ENCODE data around the gene ENPP1. TPM values are rescaled to one million over a fixed set of nuclear protein-coding genes. Genes with fewer than 3 reads are reported as not detected.

ENPP1 gene
- total and polyA plus RNA-seq, 9 of the 15 experiments (the other 6 are each of a cell fraction or from before 2014, with no cell fraction given), result 0.03 to 0.56 (median 0.14) TPM

DNA sequence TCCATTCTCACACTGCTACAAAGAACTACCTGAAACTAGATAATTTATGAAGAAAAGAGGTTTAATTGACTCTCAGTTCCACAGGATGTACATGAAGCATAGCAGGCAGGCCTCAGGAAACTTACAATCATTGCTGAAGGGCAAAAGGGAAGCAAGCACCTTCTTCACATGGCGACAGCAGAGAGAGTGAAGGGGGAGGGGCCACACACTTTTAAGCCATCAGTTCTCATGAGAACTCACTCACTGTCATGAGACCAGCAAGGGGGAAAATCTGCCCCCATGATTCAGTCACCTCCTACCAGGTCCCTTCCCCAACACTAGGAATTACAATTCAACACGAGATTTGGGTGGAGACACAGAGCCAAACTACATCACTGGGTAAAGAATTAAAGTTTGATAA, 12.5 kb upstream of the ENPP1 start:
- BruUV-seq (replicated peaks), result no TSS peak
- Histone ChIP-seq H3K9ac (ENCODE audit: insufficient read depth in 1 of 2, low read depth in 2 of 2, low read length in 2 of 2) (no peak overlapping the region), H4K20me1 (replicated peaks; ENCODE audit: control insufficient read depth, insufficient read depth, low read length) (no peaks in the 10 kb centered on the region), H3K36me3 (ENCODE audit: control insufficient read depth, insufficient read depth, low read length) (no peaks in the 10 kb centered on the region), H3K9me3 (replicated peaks; ENCODE audit: control insufficient read depth, insufficient read depth, low read depth, low read length) (no peaks in the 10 kb centered on the region), H2AFZ (ENCODE audit: low read depth, low read length) (no peak overlapping the region), H3K4me1 (replicated peaks in 1 of 2; ENCODE audit: control insufficient read depth in 2 of 2, insufficient read depth in 2 of 2, low read length in 2 of 2) (no peaks in the 10 kb centered on the region), H3K79me2 (ENCODE audit: control insufficient read depth, insufficient read depth, low read length) (no peaks in the 10 kb centered on the region), H3K27me3 (ENCODE audit: control insufficient read depth in 2 of 2, insufficient read depth in 2 of 2, low read length in 2 of 2) (peaks cover 0 to 5% of the 10 kb centered on the region in 2 experiments; a peak in 2 of 5 replicates), H3K4me3 (no peak overlapping the region), H3K4me2 (ENCODE audit: insufficient read depth, low read length) (no peak overlapping the region), H3K9me1 (ENCODE audit: control insufficient read depth, insufficient read depth, low read length) (no peaks in the 10 kb centered on the region), H3K27ac (ENCODE audit: extremely low read depth, low read depth, low read length) (no peak overlapping the region)
- intact Hi-C loops (cut with micrococcal nuclease), result no loop called here
- WGBS (ENCODE audit: insufficient coverage, low coverage, missing lambda C conversion rate), result 0% methylated on average over 2 of the region's 2 CpGs
- ChIA-PET POLR2A (no interaction called here), CTCF (ENCODE audit: low intra/inter-chr PET ratio) (no interaction called here)
- in situ Hi-C loops (cut with MboI), result no loop called here
- FAIRE-seq, result no peak
- no peak for ATAC-seq
- no peak for TF ChIP-seq ELF2 (CRISPR knock-in tag; IDR thresholded peaks at IDR 0.05)
- no peak for TF ChIP-seq SUPT5H (IDR thresholded peaks at IDR 0.05)
- no peak for TF ChIP-seq CREB1 (IDR thresholded peaks at IDR 0.05)
- no peak for TF ChIP-seq CREB1 (CRISPR knock-in tag; IDR thresholded peaks at IDR 0.05)
- no peak for TF ChIP-seq ZNF239 (CRISPR knock-in tag; IDR thresholded peaks at IDR 0.05)
- TF ChIP-seq ELK3 (CRISPR knock-in tag; IDR thresholded peaks at IDR 0.05), result no peak
- no peak for TF ChIP-seq HNRNPLL (IDR thresholded peaks at IDR 0.05; ENCODE audit: low read depth, low read length, poor library complexity, severe bottlenecking)
- TF ChIP-seq ARNT (IDR thresholded peaks at IDR 0.05), result no peak
- TF ChIP-seq RREB1 (CRISPR knock-in tag; IDR thresholded peaks at IDR 0.05), result no peak
- TF ChIP-seq NFE2L1 (tag; IDR thresholded peaks at IDR 0.05; ENCODE audit: borderline replicate concordance, low read depth), result no peak
- DNase-seq (ENCODE audit: extremely low read depth in 1 of 4, low spot score in 3 of 4), result no peak

All from K562 (cell line).